GM21717 (cell line): ENCODE results near the gene ANO10.
"Not testable (repeated sequence)": the region's sequence is repeated elsewhere in the genome, so short reads cannot be mapped to it uniquely, and the experiment has no call there.

ENCODE experiments used
- ATAC-seq: cut with Tn5 transposase; IDR thresholded peaks from one replicate; pipeline ENCODE4 v1.9.1; 2021; ENCODE audit warnings: mild to moderate bottlenecking, moderate library complexity; ENCODE audit not compliant: unreplicated experiment

Gene ANO10

GRCh38 chr3:43362183-43362582 lies 259.6 kb downstream of the ANO10 start:
- no peak for ATAC-seq

GRCh38 chr3:43361077-43361476 lies 260.7 kb downstream of the ANO10 start:
- no peak for ATAC-seq

- ATAC-seq: not testable (repeated sequence)
Observed at GRCh38 chr3:43356033-43356432, 265.8 kb downstream of the ANO10 start.

GRCh38 chr3:43353923-43354670 lies 267.7 kb downstream of the ANO10 start:
- no peak for ATAC-seq

DNA sequence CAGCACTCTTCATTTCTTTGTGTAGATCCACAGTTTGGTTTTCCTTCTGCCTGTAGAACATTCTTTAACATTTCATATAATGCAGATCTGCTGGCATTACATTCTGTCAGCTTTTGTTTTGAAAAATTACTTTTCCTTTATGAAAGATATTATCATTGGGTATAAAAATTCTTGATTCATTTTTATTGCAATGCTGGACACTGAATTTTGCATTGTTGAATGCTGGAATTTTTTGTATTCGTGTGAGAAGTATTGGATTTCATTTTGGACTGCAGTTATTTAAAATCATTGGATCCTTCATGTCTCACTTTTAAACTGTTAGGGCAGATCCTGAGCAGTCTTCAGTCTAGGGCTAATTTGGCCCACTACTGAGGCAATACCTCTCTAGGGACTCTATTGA lies 268.4 kb downstream of the ANO10 start:
- no peak for ATAC-seq

GRCh38 chr3:43349716-43350115 lies 272.1 kb downstream of the ANO10 start:
- ATAC-seq: no peak

DNA sequence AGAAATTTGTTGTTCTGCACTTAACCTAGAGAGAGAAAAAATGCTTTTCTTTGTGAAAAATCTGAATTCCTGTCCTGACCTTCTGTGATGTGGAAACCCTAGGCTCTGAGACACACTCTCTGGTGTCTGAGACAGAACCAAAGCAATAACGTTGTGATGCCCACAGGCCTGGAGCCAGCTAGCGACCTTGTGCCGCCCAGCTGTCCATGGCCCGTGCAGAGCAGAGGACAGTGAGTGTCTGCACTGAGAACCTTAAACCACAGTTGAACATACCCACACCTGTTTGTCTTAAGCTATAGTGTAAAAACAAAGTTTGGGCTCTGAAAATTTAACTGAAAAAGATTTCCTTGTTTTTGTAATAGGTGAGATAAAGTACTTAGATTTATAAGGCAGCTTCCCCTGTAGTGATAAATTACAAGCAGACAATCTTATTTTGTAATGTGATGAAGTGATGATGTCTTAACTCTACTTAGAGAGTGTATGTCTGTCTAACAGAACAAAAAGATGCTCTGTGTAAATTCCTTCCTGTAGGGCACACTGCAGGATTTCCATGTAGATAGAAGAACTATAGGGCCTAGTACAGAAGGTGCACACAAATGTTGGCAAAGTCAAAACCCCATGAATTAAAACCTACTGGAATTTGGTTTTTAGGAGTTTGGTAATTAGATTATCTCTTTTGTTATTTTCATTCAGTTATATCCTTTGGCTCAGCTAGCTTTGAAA lies 272.8 kb downstream of the ANO10 start:
- no peak for ATAC-seq

DNA sequence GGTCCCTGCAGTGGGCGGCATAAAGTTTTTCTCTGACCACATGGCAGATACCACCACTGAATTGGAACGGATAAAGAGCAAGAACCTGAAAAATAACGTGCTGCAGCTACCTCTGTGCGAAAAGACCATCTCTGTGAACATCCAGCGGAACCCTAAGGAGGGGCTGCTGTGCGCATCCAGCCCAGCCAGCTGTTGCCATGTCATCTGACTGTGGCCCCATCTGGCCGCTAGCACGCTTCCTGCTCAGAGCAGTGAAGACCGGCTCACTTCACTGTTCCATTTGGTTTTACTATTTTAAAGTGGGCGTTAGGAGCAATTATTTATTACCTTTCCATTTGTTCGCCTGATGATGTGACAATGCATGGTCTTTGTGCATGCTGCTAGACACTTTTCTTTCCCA lies 273.5 kb downstream of the ANO10 start:
- no peak for ATAC-seq

- ATAC-seq: no peak
Observed at GRCh38 chr3:43347774-43348173, 274.0 kb downstream of the ANO10 start.

GRCh38 chr3:43346978-43347749 lies 274.6 kb downstream of the ANO10 start:
- ATAC-seq: no peak

- ATAC-seq: no peak
Observed at GRCh38 chr3:43345877-43346276, 275.9 kb downstream of the ANO10 start.

- ATAC-seq: no peak
Observed at GRCh38 chr3:43345246-43345645, 276.6 kb downstream of the ANO10 start.

GRCh38 chr3:43344520-43344919 lies 277.3 kb downstream of the ANO10 start:
- ATAC-seq: no peak

DNA sequence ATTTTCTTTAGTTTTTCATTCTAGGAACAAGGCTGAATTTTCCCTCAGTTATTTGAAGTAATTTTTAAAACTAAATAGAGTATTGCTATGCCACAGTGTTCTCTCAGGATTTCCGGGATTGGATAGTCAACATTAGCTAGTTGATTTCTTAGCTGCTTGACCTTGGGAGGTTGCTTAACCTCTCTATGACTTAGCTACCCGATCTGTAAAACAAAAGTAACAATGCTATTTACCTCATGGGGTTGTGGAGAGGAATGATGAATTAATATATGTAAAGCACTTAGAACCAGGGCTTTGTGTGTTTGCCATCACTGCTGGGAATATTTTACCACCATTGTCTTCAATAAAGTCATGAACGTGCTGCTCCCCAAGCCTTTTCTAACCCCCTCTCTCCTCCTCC lies 278.0 kb downstream of the ANO10 start:
- ATAC-seq: no peak

- no peak for ATAC-seq
Observed at GRCh38 chr3:43343185-43343584, 278.6 kb downstream of the ANO10 start.

- no peak for ATAC-seq
Observed at GRCh38 chr3:43341788-43342187, 280.0 kb downstream of the ANO10 start.

DNA sequence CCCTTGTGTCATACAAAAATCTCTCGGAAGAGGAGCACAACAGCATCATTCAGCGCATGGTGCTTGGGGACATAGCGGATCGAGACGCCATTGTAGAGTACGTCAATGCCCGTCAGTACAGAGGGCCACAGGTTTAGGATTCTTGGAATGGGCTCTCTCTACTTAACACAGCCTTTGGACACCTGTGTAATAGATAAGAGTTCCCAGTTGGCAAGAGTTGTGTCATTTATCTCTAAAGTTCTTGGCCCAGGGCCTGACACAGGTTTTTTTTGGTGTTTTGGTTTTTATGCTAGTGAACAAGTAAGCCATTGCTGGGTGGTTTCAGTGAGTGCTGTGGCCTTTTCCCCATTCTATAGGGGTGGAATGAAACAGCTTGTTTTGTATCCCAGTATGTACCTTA lies 281.4 kb downstream of the ANO10 start:
- ATAC-seq: no peak

DNA sequence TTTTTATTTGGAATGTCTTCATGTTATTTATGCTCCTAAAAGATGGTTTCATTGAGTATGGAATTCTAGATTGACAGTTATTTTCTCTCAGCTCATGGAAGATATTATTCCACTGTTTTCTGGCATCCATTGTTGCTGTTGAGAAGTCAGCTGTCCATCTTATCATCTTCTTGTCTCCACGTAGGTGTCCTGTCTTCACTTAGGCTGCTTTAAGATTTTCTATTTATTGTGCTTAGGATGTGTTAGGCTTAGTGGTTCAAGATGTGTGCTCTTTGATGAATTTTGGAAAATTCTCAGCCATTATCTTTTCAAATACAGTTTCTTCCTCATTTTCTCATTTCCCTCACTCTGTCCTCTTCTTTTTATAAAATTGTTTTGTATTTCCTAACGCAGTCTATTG lies 283.5 kb downstream of the ANO10 start:
- ATAC-seq: no peak

DNA sequence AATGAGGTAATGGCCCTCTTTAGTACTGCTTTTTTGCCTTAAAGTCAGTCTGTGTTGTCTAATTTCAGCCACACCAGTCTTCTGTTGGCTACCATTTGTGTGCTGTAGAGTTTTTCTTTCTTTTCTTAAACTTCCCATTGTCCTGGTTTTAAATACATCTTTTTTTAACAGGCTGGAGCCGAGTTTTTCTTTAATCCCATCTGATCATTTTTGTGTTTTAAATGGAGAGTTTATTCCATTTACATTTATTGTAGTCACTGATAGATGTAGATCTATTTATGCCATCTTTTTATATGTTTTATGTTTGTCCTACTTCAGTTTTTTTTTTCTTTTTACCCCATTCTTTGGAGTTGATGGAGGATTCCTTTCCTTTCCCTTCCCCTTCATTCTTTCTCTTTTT lies 286.0 kb downstream of the ANO10 start:
- ATAC-seq: no peak

DNA sequence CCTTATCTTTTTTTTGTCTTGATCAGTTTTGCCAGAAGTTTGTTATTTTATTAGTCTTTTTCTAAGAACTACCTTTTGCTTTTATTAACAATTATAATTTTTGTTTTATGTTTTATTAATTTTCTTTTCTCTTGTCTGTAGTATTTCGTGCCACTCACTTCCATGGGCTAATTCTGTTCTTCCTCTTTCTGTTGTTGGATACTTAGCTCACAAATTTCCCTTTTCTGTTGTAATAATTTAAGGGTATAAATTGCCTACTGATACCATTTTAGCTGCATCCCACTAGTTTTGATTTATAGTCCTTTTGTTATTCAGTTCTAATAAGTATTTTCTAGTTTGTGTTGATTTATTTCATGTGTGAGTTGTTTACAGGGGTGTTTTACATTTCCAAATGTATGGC lies 286.8 kb downstream of the ANO10 start:
- ATAC-seq: no peak

DNA sequence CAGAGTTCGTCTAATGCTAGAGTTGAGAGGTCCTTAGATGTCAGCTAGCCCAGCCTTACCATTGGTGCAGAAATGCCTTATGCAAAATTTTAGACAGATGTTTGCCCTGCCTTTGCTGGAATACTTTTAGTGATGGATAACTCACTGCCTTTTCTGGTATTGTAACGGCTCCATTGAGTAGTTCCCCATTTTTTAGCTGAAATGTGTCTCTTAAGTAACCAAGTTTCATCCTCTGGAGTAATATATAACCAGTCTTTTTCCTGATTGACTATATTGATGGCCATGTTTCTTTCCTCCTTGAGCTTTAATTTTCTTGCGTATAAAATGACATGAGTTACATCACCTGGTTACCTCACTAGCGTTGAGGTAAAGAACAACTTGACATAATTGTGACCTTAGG lies 290.4 kb downstream of the ANO10 start:
- ATAC-seq: no peak

- no peak for ATAC-seq
Observed at GRCh38 chr3:43330981-43331380, 290.8 kb downstream of the ANO10 start.
